IMR-90 (cell line): Measurements from ENCODE around the gene MGAT5. TPM values are rescaled to one million over a fixed set of nuclear protein-coding genes. Genes with fewer than 3 reads are reported as not detected.

Experiments
- ATAC-seq: fragments of 200-7000 bp; cut with Tn5 transposase; 2 replicates; pipeline ENCODE4 v1.9.1; 2020; ENCODE audit warnings: low read depth, mild to moderate bottlenecking, moderate library complexity
- BruUV-seq: library from RNA; stranded (reverse); fragments of 400-500 nt; replicated peaks from 2 replicates; lab custom pipeline; 2021; lab: Mats Ljungman, UMichigan
- CTCF ChIA-PET: fragments of 300-600 bp; formaldehyde crosslinking; extraction: SDS; loops from one replicate; lab custom pipeline; 2021; ENCODE audit warnings: antibody characterized with exemption; lab: Yijun Ruan, JAX
- POLR2A ChIA-PET: fragments of 300-600 bp; sonication (Branson Sonifier 250); formaldehyde crosslinking; loops from one replicate; lab custom pipeline; 2022; ENCODE audit warnings: antibody characterized with exemption; ENCODE audit not compliant: unreplicated experiment; lab: Charles Lee
- DNase-seq: peaks from one replicate; pipeline ENCODE4 v3.0.0; 2013
- H2AFZ ChIP-seq: replicated peaks from 2 replicates; pipeline ENCODE3; 2013; ENCODE audit warnings: low read length, mild to moderate bottlenecking; ENCODE audit not compliant: poor library complexity
- H2AK5ac ChIP-seq: 2 replicates; pipeline ENCODE4 v1.6.1; 2013; ENCODE audit warnings: low read depth, low read length, inconsistent platforms
- H2AK9ac ChIP-seq: replicated peaks from 2 replicates; pipeline ENCODE3; 2013; ENCODE audit warnings: mild to moderate bottlenecking, low read depth, low read length, moderate library complexity; ENCODE audit not compliant: poor library complexity
- H2BK120ac ChIP-seq: 2 replicates; pipeline ENCODE4 v1.6.1; 2013; ENCODE audit warnings: low read depth, low read length, inconsistent platforms
- H2BK15ac ChIP-seq: 3 replicates; pipeline ENCODE4 v1.6.1; 2013; ENCODE audit warnings: low read depth, low read length, inconsistent platforms
- H2BK20ac ChIP-seq: 2 replicates; pipeline ENCODE4 v1.6.1; 2013; ENCODE audit warnings: low read depth, mild to moderate bottlenecking, inconsistent platforms, low read length, moderate library complexity
- H2BK5ac ChIP-seq: 2 replicates; pipeline ENCODE4 v1.6.1; 2013; ENCODE audit warnings: mild to moderate bottlenecking, low read depth, low read length, inconsistent platforms; ENCODE audit not compliant: poor library complexity, severe bottlenecking
- H3K14ac ChIP-seq: replicated peaks from 2 replicates; pipeline ENCODE4 v1.6.1; 2013; ENCODE audit warnings: low read depth, low read length, inconsistent platforms
- H3K18ac ChIP-seq: 2 replicates; pipeline ENCODE4 v1.6.1; 2013; ENCODE audit warnings: low read depth, low read length, control low read depth
- H3K23ac ChIP-seq: 2 replicates; pipeline ENCODE4 v1.6.1; 2013; ENCODE audit warnings: low read depth, low read length, inconsistent platforms
- H3K27ac ChIP-seq: 2 replicates; pipeline ENCODE4 v1.5.1; 2013; ENCODE audit warnings: mild to moderate bottlenecking, control low read depth, low read length; ENCODE audit not compliant: insufficient read depth
- H3K27me3 ChIP-seq: 2 replicates; pipeline ENCODE4 v1.6.1; 2013; ENCODE audit warnings: low read length; ENCODE audit not compliant: control insufficient read depth, insufficient read depth
- H3K36me3 ChIP-seq: 2 replicates; pipeline ENCODE4 v1.6.1; 2013; ENCODE audit warnings: low read length, mixed read lengths; ENCODE audit not compliant: control insufficient read depth, insufficient read depth
- H3K4ac ChIP-seq: 2 replicates; pipeline ENCODE4 v1.6.1; 2013; ENCODE audit warnings: low read depth, low read length, inconsistent platforms
- H3K4me1 ChIP-seq: 2 replicates; pipeline ENCODE4 v1.6.1; 2013; ENCODE audit warnings: low read length, mixed read lengths; ENCODE audit not compliant: control insufficient read depth, insufficient read depth
- H3K4me2 ChIP-seq: 2 replicates; pipeline ENCODE4 v1.6.1; 2013; ENCODE audit warnings: low read depth, mild to moderate bottlenecking, control low read depth, low read length, moderate library complexity
- H3K4me3 ChIP-seq: 2 replicates; pipeline ENCODE4 v1.5.1; 2013; ENCODE audit warnings: low read depth, mild to moderate bottlenecking, control low read depth, low read length, moderate library complexity; ENCODE audit not compliant: insufficient read depth
- H3K56ac ChIP-seq: 2 replicates; pipeline ENCODE4 v1.6.1; 2013; ENCODE audit warnings: low read length, inconsistent platforms; ENCODE audit not compliant: insufficient read depth; ENCODE audit errors: extremely low read depth
- H3K79me1 ChIP-seq, 2 experiments: 2 replicates each; pipeline ENCODE4 v1.6.1; 2013; ENCODE audit warnings: low read length in 2 of 2, inconsistent platforms in 1 of 2, low read depth in 1 of 2
- H3K9ac ChIP-seq: 2 replicates; pipeline ENCODE4 v1.6.1; 2013; ENCODE audit warnings: low read depth, low read length, control low read depth
- H3K9me1 ChIP-seq: 2 replicates; pipeline ENCODE4 v1.6.1; 2013; ENCODE audit warnings: low read length, inconsistent platforms; ENCODE audit not compliant: insufficient read depth
- H3K9me3 ChIP-seq: 2 replicates; pipeline ENCODE4 v1.6.1; 2013; ENCODE audit warnings: low read length; ENCODE audit not compliant: control insufficient read depth, insufficient read depth
- H4K20me1 ChIP-seq: 2 replicates; pipeline ENCODE4 v1.6.1; 2013; ENCODE audit warnings: low read length, inconsistent platforms; ENCODE audit not compliant: insufficient read depth
- H4K5ac ChIP-seq: 2 replicates; pipeline ENCODE4 v1.6.1; 2013; ENCODE audit warnings: mild to moderate bottlenecking, low read depth, low read length, control low read depth
- H4K8ac ChIP-seq, 2 experiments: 2 replicates each; pipeline ENCODE4 v1.6.1; 2013; ENCODE audit warnings: low read depth in 2 of 2, low read length in 2 of 2, control low read depth in 1 of 2, inconsistent platforms in 1 of 2
- H4K91ac ChIP-seq: 2 replicates; pipeline ENCODE4 v1.6.1; 2013; ENCODE audit warnings: low read depth, low read length, inconsistent platforms; ENCODE audit not compliant: insufficient read depth
- BHLHE40 ChIP-seq: fragments of 150-350 bp; IDR thresholded peaks from 2 replicates; pipeline ENCODE4 v1.6.1; 2016; ENCODE audit warnings: mild to moderate bottlenecking, low read depth, low read length
- CEBPB ChIP-seq: IDR thresholded peaks from 2 replicates; pipeline ENCODE4 v1.6.1; 2012; ENCODE audit warnings: low read depth, low read length, improper control_type of control experiment
- CHD1 ChIP-seq: IDR thresholded peaks from 2 replicates; pipeline ENCODE4 v1.6.1; 2012; ENCODE audit warnings: low read depth, low read length, improper control_type of control experiment
- CTCF ChIP-seq: conservative IDR thresholded peaks from 2 replicates; pipeline ENCODE4 v1.5.1; 2012; ENCODE audit warnings: mild to moderate bottlenecking, low read depth, low read length, improper control_type of control experiment
- ELK1 ChIP-seq: fragments of 150-350 bp; IDR thresholded peaks from 2 replicates; pipeline ENCODE4 v1.6.1; 2016; ENCODE audit warnings: low read depth, mild to moderate bottlenecking, low read length, moderate library complexity, borderline replicate concordance
- FOS ChIP-seq: fragments of 150-350 bp; IDR thresholded peaks from 2 replicates; pipeline ENCODE4 v1.6.1; 2016; ENCODE audit warnings: low read depth, low read length
- MAFK ChIP-seq: IDR thresholded peaks from 2 replicates; pipeline ENCODE4 v1.6.1; 2012; ENCODE audit warnings: low read depth, low read length, improper control_type of control experiment
- MAZ ChIP-seq: IDR thresholded peaks from 2 replicates; pipeline ENCODE4 v1.6.1; 2012; ENCODE audit warnings: low read depth, mild to moderate bottlenecking, low read length, improper control_type of control experiment, moderate library complexity, borderline replicate concordance
- MXI1 ChIP-seq: IDR thresholded peaks from 2 replicates; pipeline ENCODE4 v1.6.1; 2012; ENCODE audit warnings: low read depth, mild to moderate bottlenecking, low read length, moderate library complexity, borderline replicate concordance
- NFE2L2 ChIP-seq: fragments of 150-350 bp; IDR thresholded peaks from 2 replicates; pipeline ENCODE4 v1.6.1; 2016; ENCODE audit warnings: low read depth, mild to moderate bottlenecking, low read length
- POLR2A ChIP-seq: IDR thresholded peaks from 2 replicates; pipeline ENCODE4 v1.6.1; 2012; ENCODE audit warnings: mild to moderate bottlenecking, low read depth, low read length
- RAD21 ChIP-seq: IDR thresholded peaks from 2 replicates; pipeline ENCODE4 v1.6.1; 2012; ENCODE audit warnings: low read length, improper control_type of control experiment
- RCOR1 ChIP-seq: IDR thresholded peaks from 2 replicates; pipeline ENCODE4 v1.6.1; 2012; ENCODE audit warnings: mild to moderate bottlenecking, low read length, improper control_type of control experiment; ENCODE audit not compliant: insufficient replicate concordance
- RFX5 ChIP-seq: IDR thresholded peaks from 2 replicates; pipeline ENCODE4 v1.8.0; 2012; ENCODE audit warnings: low read depth, mild to moderate bottlenecking, low read length, moderate library complexity
- SMC3 ChIP-seq: fragments of 150-350 bp; IDR thresholded peaks from 2 replicates; pipeline ENCODE4 v1.6.1; 2016; ENCODE audit warnings: low read depth, mild to moderate bottlenecking, antibody characterized with exemption, low read length, moderate library complexity
- USF2 ChIP-seq: fragments of 150-350 bp; IDR thresholded peaks from 2 replicates; pipeline ENCODE4 v1.6.1; 2017; ENCODE audit warnings: mild to moderate bottlenecking, antibody characterized with exemption, low read length, low read depth
- WGBS, 2 experiments: methylation state at CpG; one replicate each; pipeline versions ENCODE4 v1.1.5 to v1.1.7; 2013; ENCODE audit warnings: missing lambda C conversion rate in 2 of 2; ENCODE audit not compliant: insufficient read length in 1 of 2; ENCODE audit errors: extremely low coverage in 2 of 2; 5-methylcytosine and 5-hydroxymethylcytosine counted together
- dilution Hi-C: fragments of 300-500 bp; cut with HindIII; formaldehyde crosslinking; loops from one replicate; pipeline ENCODE4 v1.14.3; 2018; ENCODE audit warnings: low sequenced_read_pairs; ENCODE audit not compliant: unreplicated experiment
- in situ Hi-C: fragments of 300-500 bp; cut with MboI; formaldehyde crosslinking; loops from 3 replicates; pipeline ENCODE4 v1.14.3; 2019; ENCODE audit warnings: low sequenced_read_pairs, inconsistent platforms, mixed read lengths
- intact Hi-C: fragments of 100-400 bp; cut with micrococcal nuclease; formaldehyde crosslinking; loops from 2 replicates; pipeline ENCODE4 v1.10.0; 2022
- polyA plus RNA-seq, 3 experiments: library from polyadenylated mRNA; depleted of rRNA; stranded (reverse); fragments of >200 nt; gene quantifications; 2 replicates each; pipeline ENCODE4 v1.2.3, GENCODE V29; 2012; ENCODE audit warnings: low replicate concordance in 1 of 3
- total RNA-seq: library from RNA; depleted of rRNA; stranded (reverse); fragments of >200 nt; gene quantifications from 2 replicates; pipeline ENCODE4 v1.2.3, GENCODE V29; 2012

MGAT5 gene
- total and polyA plus RNA-seq, 2 of the 4 experiments (the other 2 are of a cell fraction) = 22.9 to 59.9 TPM

- dilution Hi-C loops = no loop called here
- in situ Hi-C loops = loop anchor here (25.0 kb wide), 1 partner anchor 338 kb away; no protein-coding TSS in a partner anchor
Observed at GRCh38 chr2:134225173-134225572, 28.7 kb upstream of the MGAT5 start.

More at GRCh38 chr2:134225173-134225572, 28.7 kb upstream of the MGAT5 start:
- H4K20me1 ChIP-seq = peaks cover 22% of the 10 kb centered on the region; the same call in 1 of the 2 replicates
- DNase-seq (peak; percentile 54), ATAC-seq (no peak)
- peak overlapping the region; percentile 91 for H2AK5ac ChIP-seq
- no peak overlapping the region for H3K9ac ChIP-seq
- H2AK9ac ChIP-seq = no peak overlapping the region
- H3K27ac ChIP-seq = no peak overlapping the region
- H4K8ac ChIP-seq = peak overlapping the region in 1 of 2 experiments; percentile 15; a peak in 1 of 4 replicates
- peak overlapping the region; percentile 21 for H2BK120ac ChIP-seq
- CTCF ChIA-PET = interaction anchor here (0.5 to 1.6 kb wide), 2 partner anchors 107 to 1435 kb away, joined by 3 to 5 read pairs; no protein-coding TSS in a partner anchor
- no peak overlapping the region for H2BK5ac ChIP-seq
- peaks cover 4% of the 10 kb centered on the region for H3K9me1 ChIP-seq
- peak overlapping the region; percentile 17; the same call in 1 of the 2 replicates for H3K14ac ChIP-seq
- WGBS, 2 experiments = no CpG with 5 or more reads among the region's 2 CpGs
- peaks cover 8% of the 10 kb centered on the region for H3K4me1 ChIP-seq
- peaks cover 27 to 58% of the 10 kb centered on the region in 2 experiments for H3K79me1 ChIP-seq
- intact Hi-C loops = no loop called here
- peak overlapping the region; percentile 4; the same call in 1 of the 2 replicates for H3K18ac ChIP-seq
- H2BK20ac ChIP-seq = peak overlapping the region; percentile 92
- no peak overlapping the region for H3K23ac ChIP-seq
- no peak overlapping the region for H3K4me3 ChIP-seq
- H4K91ac ChIP-seq = peak overlapping the region; percentile 88
- no peak overlapping the region for H2AFZ ChIP-seq
- TF ChIP-seq MAFK (no peak), ELK1 (no peak), CEBPB (no peak), RFX5 (no peak), CHD1 (no peak), RCOR1 (no peak), BHLHE40 (no peak), SMC3 (no peak), POLR2A (no peak), FOS (no peak), CTCF (no peak), MAZ (no peak), MXI1 (no peak), NFE2L2 (no peak), USF2 (no peak), RAD21 (no peak)
- peak overlapping the region; percentile 30 for H3K4ac ChIP-seq
- H3K27me3 ChIP-seq = no peaks in the 10 kb centered on the region
- peaks cover 6% of the 10 kb centered on the region for H3K9me3 ChIP-seq
- no peak overlapping the region for H3K56ac ChIP-seq
- no peak overlapping the region for H3K4me2 ChIP-seq
- POLR2A ChIA-PET = interaction anchor here (0.6 kb wide), 1 partner anchor 327 kb away, joined by 13 read pairs; no protein-coding TSS in a partner anchor
- H4K5ac ChIP-seq = no peak overlapping the region
- no TSS peak for BruUV-seq
- H2BK15ac ChIP-seq = peak overlapping the region; percentile 94; the same call in 2 of the 3 replicates
- no peaks in the 10 kb centered on the region for H3K36me3 ChIP-seq
